GM10248 (cell line): ENCODE data around the gene ANKRD39.

Experiments
- CTCF ChIA-PET: fragments of 300-600 bp; sonication (Branson Sonifier 250); formaldehyde crosslinking; extraction: SDS; loops from one replicate; lab custom pipeline; 2021; ENCODE audit warnings: antibody characterized with exemption; lab: Yijun Ruan, JAX
- POLR2A ChIA-PET: fragments of 350-650 bp; sonication (Branson Sonifier 250); formaldehyde crosslinking; extraction: SDS; loops from one replicate; lab custom pipeline; 2020; ENCODE audit warnings: antibody characterized with exemption; lab: Yijun Ruan, JAX
- DNase-seq: peaks from one replicate; pipeline ENCODE4 v3.0.0; 2012; ENCODE audit errors: extremely low spot score
- TF ChIP-seq, protein P1 (sequence below): IDR thresholded peaks from 2 replicates; pipeline ENCODE4 v1.5.1; 2012; ENCODE audit warnings: mild to moderate bottlenecking, low read depth; ENCODE audit errors: extremely low read depth, missing control alignments, control extremely low read depth

The ANKRD39 gene

GRCh38 chr2:96847586-96847985, 10.2 kb downstream of the ANKRD39 start:
- TF ChIP-seq, protein P1, sequence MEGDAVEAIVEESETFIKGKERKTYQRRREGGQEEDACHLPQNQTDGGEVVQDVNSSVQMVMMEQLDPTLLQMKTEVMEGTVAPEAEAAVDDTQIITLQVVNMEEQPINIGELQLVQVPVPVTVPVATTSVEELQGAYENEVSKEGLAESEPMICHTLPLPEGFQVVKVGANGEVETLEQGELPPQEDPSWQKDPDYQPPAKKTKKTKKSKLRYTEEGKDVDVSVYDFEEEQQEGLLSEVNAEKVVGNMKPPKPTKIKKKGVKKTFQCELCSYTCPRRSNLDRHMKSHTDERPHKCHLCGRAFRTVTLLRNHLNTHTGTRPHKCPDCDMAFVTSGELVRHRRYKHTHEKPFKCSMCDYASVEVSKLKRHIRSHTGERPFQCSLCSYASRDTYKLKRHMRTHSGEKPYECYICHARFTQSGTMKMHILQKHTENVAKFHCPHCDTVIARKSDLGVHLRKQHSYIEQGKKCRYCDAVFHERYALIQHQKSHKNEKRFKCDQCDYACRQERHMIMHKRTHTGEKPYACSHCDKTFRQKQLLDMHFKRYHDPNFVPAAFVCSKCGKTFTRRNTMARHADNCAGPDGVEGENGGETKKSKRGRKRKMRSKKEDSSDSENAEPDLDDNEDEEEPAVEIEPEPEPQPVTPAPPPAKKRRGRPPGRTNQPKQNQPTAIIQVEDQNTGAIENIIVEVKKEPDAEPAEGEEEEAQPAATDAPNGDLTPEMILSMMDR: no peak
- CTCF ChIA-PET: interaction anchor here (1.8 to 3.6 kb wide), 2 partner anchors 10 to 21 kb away, joined by 6 to 28 read pairs; partner anchors contain the start of gene ANKRD39
- no peak for DNase-seq
- POLR2A ChIA-PET: interaction anchor here (0.8 kb wide), 1 partner anchor 9 kb away, joined by 6 read pairs; no protein-coding TSS in a partner anchor

- CTCF ChIA-PET: interaction anchor here (3.6 kb wide), 1 partner anchor 11 kb away, joined by 28 read pairs; the partner anchor contains the start of gene ANKRD39
- POLR2A ChIA-PET: interaction anchor here (0.8 kb wide), 1 partner anchor 8 kb away, joined by 6 read pairs; no protein-coding TSS in a partner anchor
- TF ChIP-seq, protein P1: no peak
- no peak for DNase-seq
Measured at GRCh38 chr2:96846825-96847224, 11.0 kb downstream of the ANKRD39 start.

DNA sequence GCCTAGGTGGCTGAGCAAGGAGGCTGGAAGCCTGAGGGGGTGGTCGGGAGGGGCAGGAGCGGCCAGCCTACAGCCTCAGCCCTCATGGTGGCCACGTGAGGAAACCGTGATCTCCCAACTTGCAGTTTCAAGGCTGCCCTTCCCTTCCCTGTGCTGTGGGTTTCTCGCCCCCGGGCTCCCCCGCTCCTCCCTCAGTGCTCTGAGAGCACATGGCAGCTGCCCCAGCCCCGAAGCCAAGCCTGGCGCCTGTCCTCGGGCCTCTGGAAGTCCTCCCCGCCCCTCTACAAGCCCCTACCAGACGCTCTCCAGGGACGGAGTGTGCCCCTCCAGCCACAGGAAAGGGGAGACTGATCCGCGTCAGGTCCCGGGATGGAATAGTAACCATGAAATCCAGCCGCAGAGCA, 13.4 kb downstream of the ANKRD39 start:
- POLR2A ChIA-PET: interaction anchor here (0.6 kb wide), 1 partner anchor 106 kb away, joined by 7 read pairs; no protein-coding TSS in a partner anchor
- DNase-seq: no peak
- CTCF ChIA-PET: interaction anchor here (1.4 to 2.4 kb wide), 2 partner anchors 14 kb away, joined by 5 to 12 read pairs; partner anchors contain the start of gene ANKRD39
- TF ChIP-seq, protein P1: no peak

GRCh38 chr2:96843538-96844268, 14.1 kb downstream of the ANKRD39 start, which contains the start of gene ANKRD23:
ANKRD23 (minus strand) TSS chr2:96844021; CDS start chr2:96843992, 29 bp downstream.
- DNase-seq: no peak
- TF ChIP-seq, protein P1: no peak
- POLR2A ChIA-PET: no interaction called here
- CTCF ChIA-PET: interaction anchor here (1.2 to 2.4 kb wide), 2 partner anchors 14 to 117 kb away, joined by 3 to 12 read pairs; partner anchors contain the start of gene ANKRD39

DNA sequence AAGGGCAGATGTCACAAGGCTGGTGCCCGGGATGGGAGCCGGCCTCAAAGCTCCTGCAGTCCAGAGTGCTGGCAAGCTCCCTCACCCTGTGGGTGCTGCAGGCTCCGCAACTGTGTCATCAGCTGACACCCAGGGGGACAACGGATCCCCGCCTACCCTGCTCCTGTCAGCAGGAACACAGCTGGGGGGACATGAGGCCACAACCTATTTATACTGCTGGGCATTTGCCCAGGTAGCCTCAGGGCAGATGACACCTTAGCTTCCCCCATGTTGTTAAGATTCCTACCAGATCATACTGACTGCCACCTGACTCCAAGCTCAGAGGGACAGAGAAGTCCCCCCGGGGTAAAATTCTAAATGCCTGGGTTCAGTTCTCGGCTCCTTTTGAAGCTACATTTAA, 15.2 kb downstream of the ANKRD39 start:
- TF ChIP-seq, protein P1: no peak
- no peak for DNase-seq
- POLR2A ChIA-PET: no interaction called here
- CTCF ChIA-PET: interaction anchor here (0.8 to 2.4 kb wide), 3 partner anchors 16 to 119 kb away, joined by 3 to 12 read pairs (median 3); partner anchors contain the start of gene ANKRD39

DNA sequence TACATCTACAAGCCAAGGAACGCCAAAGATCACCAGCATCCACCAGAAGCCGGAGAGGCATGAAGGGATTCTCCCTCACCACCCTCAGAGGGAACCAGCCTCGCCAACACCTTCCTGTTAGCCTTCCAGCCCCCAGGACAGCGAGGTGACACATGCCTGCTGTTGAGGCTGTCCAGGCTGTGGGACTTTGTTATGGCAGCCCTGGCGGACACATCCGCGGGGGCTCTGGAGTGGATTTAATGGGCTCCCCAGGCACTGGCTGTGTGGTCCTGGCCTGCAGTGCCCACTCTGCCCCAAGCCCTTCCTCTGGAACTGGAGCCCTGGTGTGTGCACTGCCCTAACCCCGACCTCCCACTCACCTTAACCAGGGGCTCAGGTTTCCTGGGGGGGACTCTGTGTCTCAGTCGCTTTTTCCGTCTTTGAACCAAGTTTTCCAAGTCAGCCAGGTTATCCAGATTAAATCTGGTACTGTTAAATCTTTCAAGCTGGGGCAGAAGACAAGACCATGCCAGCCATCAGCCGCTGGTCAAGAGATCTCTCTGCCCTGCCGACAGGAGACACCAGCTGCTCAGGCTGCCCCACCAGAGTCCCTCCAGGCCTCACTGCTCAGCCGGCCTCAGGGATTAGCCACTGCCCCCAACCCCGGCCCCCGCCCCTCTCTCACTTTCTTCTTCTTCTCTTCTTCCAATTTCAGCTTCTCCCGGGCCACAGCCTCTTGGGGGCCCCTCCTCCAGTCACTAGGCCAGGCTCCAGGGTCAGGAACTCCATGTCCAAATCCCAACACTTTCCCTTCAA, 15.9 kb downstream of the ANKRD39 start:
- TF ChIP-seq, protein P1: no peak
- ChIA-PET CTCF (interaction anchor here (1.2 to 2.4 kb wide), 2 partner anchors 16 to 119 kb away, joined by 3 to 12 read pairs; partner anchors contain the start of gene ANKRD39), POLR2A (no interaction called here)

More for the DNA sequence above, 15.9 kb downstream of the ANKRD39 start:
- no peak for DNase-seq
